Hepatocyte (in vitro differentiated cells): ENCODE results near the gene COQ8B. TPM values are rescaled to one million over a fixed set of nuclear protein-coding genes. Genes with fewer than 3 reads are reported as not detected.

Experiments
- DNase-seq: peaks from one replicate; pipeline ENCODE4 v3.0.0-alpha.2; 2016; ENCODE audit warnings: low spot score
- H2AFZ ChIP-seq: fragments of 200-600 bp; sonication (generic); 2 replicates; pipeline ENCODE4 v1.6.0; 2016; ENCODE audit warnings: antibody characterized with exemption, mild to moderate bottlenecking
- H3K27ac ChIP-seq: fragments of 200-600 bp; sonication (generic); 2 replicates; pipeline ENCODE4 v1.5.1; 2016; ENCODE audit warnings: mild to moderate bottlenecking
- H3K27me3 ChIP-seq: fragments of 200-600 bp; sonication (generic); 2 replicates; pipeline ENCODE4 v1.6.1; 2016
- H3K36me3 ChIP-seq: fragments of 200-600 bp; sonication (generic); replicated peaks from 2 replicates; pipeline ENCODE4 v1.5.1; 2016; ENCODE audit warnings: low read depth; ENCODE audit not compliant: insufficient read depth
- H3K4me1 ChIP-seq: fragments of 200-600 bp; sonication (generic); 2 replicates; pipeline ENCODE4 v1.5.1; 2016; ENCODE audit warnings: mild to moderate bottlenecking, moderate library complexity; ENCODE audit not compliant: insufficient read depth
- H3K4me2 ChIP-seq: fragments of 200-600 bp; sonication (generic); 2 replicates; pipeline ENCODE4 v1.6.0; 2016
- H3K4me3 ChIP-seq: fragments of 200-600 bp; sonication (generic); 2 replicates; pipeline ENCODE4 v1.5.1; 2016; ENCODE audit warnings: mild to moderate bottlenecking
- H3K79me2 ChIP-seq: fragments of 200-600 bp; sonication (generic); 2 replicates; pipeline ENCODE4 v1.6.0; 2017; ENCODE audit warnings: mild to moderate bottlenecking
- H3K9me2 ChIP-seq: fragments of 200-600 bp; sonication (generic); replicated peaks from 2 replicates; pipeline ENCODE4 v1.6.0; 2017; ENCODE audit warnings: mild to moderate bottlenecking; ENCODE audit not compliant: insufficient read depth
- H3K9me3 ChIP-seq: fragments of 200-600 bp; sonication (generic); 2 replicates; pipeline ENCODE4 v1.5.1; 2016; ENCODE audit warnings: low read depth, mild to moderate bottlenecking
- H4K20me1 ChIP-seq: fragments of 200-600 bp; sonication (generic); 2 replicates; pipeline ENCODE4 v1.6.0; 2016; ENCODE audit warnings: mild to moderate bottlenecking; ENCODE audit not compliant: insufficient read depth, poor library complexity, severe bottlenecking
- EZH2 ChIP-seq: fragments of 200-600 bp; sonication (generic); IDR thresholded peaks from 2 replicates; pipeline ENCODE4 v1.6.1; 2016; ENCODE audit warnings: antibody characterized with exemption, mild to moderate bottlenecking, borderline replicate concordance
- EZH2phosphoT487 ChIP-seq: fragments of 200-600 bp; sonication (generic); IDR thresholded peaks from one replicate; pipeline ENCODE4 v1.6.1; 2018; ENCODE audit warnings: antibody characterized with exemption, mild to moderate bottlenecking, low read depth, moderate library complexity; ENCODE audit not compliant: unreplicated experiment, severe bottlenecking
- WGBS: methylation state at CpG from one replicate; pipeline ENCODE4 v1.1.6; 2016; ENCODE audit warnings: low lambda C conversion rate; ENCODE audit errors: missing lambda C conversion rate; 5-methylcytosine and 5-hydroxymethylcytosine counted together
- polyA plus RNA-seq: library from polyadenylated mRNA; unstranded; fragments of >200 nt; fragmentation: Nextera tagmentation; extraction: Ambion mirVana; gene quantifications from 2 replicates; pipeline ENCODE4 v1.2.1, GENCODE V29; 2016
- total RNA-seq: library from RNA; depleted of rRNA; stranded (reverse); fragments of >200 nt; gene quantifications from 2 replicates; pipeline ENCODE4 v1.2.3, GENCODE V29; 2014
- TF ChIP-seq, protein P1 (sequence below): fragments of 200-600 bp; sonication (generic); IDR thresholded peaks from 2 replicates; pipeline ENCODE4 v1.5.1; 2016; ENCODE audit warnings: antibody characterized with exemption, mild to moderate bottlenecking; ENCODE audit not compliant: poor library complexity

Gene COQ8B
- total and polyA plus RNA-seq, 2 experiments from 2014 or later = 40.2 to 49.2 TPM

DNA sequence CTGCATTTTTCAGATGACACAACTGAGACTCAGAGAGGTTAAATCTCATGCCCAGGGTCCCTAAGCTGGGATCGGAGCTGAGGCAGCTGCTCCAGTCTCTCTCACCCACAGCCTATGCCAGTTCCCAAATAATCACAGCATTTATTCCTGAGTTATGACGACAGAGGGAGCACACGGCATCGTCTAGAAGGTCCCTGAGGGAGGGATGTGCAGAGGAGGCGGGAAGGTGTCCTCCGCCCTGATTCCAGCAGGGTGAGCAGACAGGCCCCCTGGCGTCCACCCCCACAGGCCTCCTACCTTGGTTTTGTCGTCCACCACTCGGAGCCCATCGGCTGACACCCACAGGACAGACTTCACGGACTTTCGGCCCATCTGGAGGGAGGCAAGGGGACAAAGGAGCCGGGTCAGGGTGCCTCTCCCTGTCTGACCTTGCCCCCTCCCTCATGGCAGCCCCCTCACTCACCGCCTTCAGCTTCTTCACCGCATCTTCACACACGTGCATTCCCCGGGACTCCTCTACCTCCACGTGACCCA lies 34.2 kb downstream of the COQ8B start:
- Histone ChIP-seq H3K79me2 (no peaks in the 10 kb centered on the region), H3K9me3 (no peaks in the 10 kb centered on the region), H3K27me3 (no peaks in the 10 kb centered on the region), H3K4me1 (no peaks in the 10 kb centered on the region), H3K9me2 (no peaks in the 10 kb centered on the region), H3K4me3 (no peak overlapping the region), H3K4me2 (no peak overlapping the region), H3K36me3 (no peaks in the 10 kb centered on the region), H4K20me1 (no peaks in the 10 kb centered on the region), H2AFZ (no peak overlapping the region), H3K27ac (no peak overlapping the region)
- WGBS = 91% methylated on average over 18 of the region's 18 CpGs
- TF ChIP-seq EZH2 = no peak
- TF ChIP-seq, protein P1, sequence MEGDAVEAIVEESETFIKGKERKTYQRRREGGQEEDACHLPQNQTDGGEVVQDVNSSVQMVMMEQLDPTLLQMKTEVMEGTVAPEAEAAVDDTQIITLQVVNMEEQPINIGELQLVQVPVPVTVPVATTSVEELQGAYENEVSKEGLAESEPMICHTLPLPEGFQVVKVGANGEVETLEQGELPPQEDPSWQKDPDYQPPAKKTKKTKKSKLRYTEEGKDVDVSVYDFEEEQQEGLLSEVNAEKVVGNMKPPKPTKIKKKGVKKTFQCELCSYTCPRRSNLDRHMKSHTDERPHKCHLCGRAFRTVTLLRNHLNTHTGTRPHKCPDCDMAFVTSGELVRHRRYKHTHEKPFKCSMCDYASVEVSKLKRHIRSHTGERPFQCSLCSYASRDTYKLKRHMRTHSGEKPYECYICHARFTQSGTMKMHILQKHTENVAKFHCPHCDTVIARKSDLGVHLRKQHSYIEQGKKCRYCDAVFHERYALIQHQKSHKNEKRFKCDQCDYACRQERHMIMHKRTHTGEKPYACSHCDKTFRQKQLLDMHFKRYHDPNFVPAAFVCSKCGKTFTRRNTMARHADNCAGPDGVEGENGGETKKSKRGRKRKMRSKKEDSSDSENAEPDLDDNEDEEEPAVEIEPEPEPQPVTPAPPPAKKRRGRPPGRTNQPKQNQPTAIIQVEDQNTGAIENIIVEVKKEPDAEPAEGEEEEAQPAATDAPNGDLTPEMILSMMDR = no peak
- TF ChIP-seq EZH2phosphoT487 = no peak
- no peak for DNase-seq

DNA sequence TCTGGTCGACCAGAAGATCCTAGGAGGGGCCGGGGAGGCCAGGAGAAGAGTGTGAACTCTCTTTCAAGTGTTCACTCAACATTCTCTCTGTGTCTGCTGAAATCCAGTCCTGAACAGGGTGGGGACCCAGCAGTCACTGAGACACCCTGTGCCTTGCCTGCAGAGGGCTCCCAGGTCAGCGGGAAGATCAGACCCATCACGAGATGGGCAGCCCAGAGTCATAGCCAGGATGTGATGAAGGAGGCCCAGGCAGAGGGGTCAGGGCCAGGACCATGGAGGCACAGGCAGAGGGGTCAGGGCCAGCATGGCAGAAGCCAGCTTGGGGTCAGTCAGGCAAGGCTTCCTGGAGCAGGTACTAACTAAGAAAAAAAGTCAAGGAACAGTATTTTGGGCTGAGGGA lies 35.6 kb downstream of the COQ8B start:
- no peaks in the 10 kb centered on the region for H3K27me3 ChIP-seq
- TF ChIP-seq, protein P1 = no peak
- TF ChIP-seq EZH2phosphoT487 (no peak), EZH2 (no peak)
- no peaks in the 10 kb centered on the region for H3K4me1 ChIP-seq
- no peak overlapping the region for H3K4me3 ChIP-seq
- H3K9me2 ChIP-seq = no peaks in the 10 kb centered on the region
- no peak overlapping the region for H2AFZ ChIP-seq
- no peaks in the 10 kb centered on the region for H3K9me3 ChIP-seq
- H3K79me2 ChIP-seq = no peaks in the 10 kb centered on the region
- H4K20me1 ChIP-seq = no peaks in the 10 kb centered on the region
- H3K27ac ChIP-seq = no peak overlapping the region
- WGBS = 93% methylated on average over 4 of the region's 4 CpGs
- H3K4me2 ChIP-seq = no peak overlapping the region
- DNase-seq = no peak
- H3K36me3 ChIP-seq = no peaks in the 10 kb centered on the region

DNA sequence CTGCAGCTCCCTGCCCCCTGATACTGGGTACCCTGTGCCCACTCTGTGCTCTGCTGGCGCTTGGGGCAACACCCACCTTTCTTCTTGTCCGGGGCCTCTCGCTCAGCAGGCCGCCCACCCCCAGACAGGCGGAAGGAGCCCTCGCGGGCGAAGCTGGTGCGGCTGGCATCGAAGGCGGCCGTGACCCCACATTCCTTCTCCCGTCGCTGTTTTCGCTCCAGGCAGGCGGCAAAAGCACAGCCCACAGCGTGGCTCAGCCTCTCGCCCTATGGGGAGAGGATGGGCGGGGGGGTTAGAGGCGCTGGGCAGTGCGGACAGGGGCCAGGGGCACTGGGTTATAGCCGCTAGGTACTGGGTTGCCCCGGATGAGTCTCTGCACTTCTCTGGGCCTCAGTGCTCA lies 39.5 kb downstream of the COQ8B start:
- Histone ChIP-seq H3K9me2 (no peaks in the 10 kb centered on the region), H3K79me2 (no peaks in the 10 kb centered on the region), H3K4me1 (no peaks in the 10 kb centered on the region), H3K36me3 (no peaks in the 10 kb centered on the region), H3K9me3 (no peaks in the 10 kb centered on the region), H3K4me3 (no peak overlapping the region), H2AFZ (no peak overlapping the region), H3K27me3 (no peaks in the 10 kb centered on the region), H4K20me1 (no peaks in the 10 kb centered on the region), H3K4me2 (no peak overlapping the region), H3K27ac (no peak overlapping the region)
- TF ChIP-seq, protein P1 = no peak
- TF ChIP-seq EZH2phosphoT487 = no peak
- no peak for TF ChIP-seq EZH2
- WGBS = 95% methylated on average over 18 of the region's 23 CpGs
- DNase-seq = no peak

DNA sequence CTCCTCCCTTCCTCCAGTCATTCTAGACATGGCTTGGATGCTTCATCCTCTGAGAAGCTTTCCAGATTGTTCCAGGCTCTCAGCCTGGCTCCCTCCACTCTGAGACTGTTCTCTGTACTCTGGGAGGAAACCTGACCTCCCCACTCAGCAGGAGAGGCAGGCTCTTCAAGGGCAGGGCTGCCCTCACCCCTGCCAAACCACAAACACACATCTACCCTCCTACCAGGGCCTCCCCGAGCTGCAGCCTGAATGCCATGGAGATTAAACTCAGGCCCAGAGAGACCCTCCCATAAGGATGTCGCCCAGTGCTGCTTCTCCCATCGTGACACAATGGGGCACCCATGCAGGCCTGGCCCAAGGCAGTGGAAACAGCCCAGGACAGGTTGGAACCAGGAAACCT lies 42.4 kb downstream of the COQ8B start:
- Histone ChIP-seq H3K4me3 (no peak overlapping the region), H3K27me3 (no peaks in the 10 kb centered on the region), H3K9me3 (no peaks in the 10 kb centered on the region), H3K4me1 (no peaks in the 10 kb centered on the region), H3K36me3 (no peaks in the 10 kb centered on the region), H3K27ac (no peak overlapping the region), H4K20me1 (no peaks in the 10 kb centered on the region), H3K4me2 (no peak overlapping the region), H3K9me2 (no peaks in the 10 kb centered on the region), H2AFZ (no peak overlapping the region), H3K79me2 (no peaks in the 10 kb centered on the region)
- TF ChIP-seq EZH2 (no peak), EZH2phosphoT487 (no peak)
- TF ChIP-seq, protein P1 = no peak
- DNase-seq = no peak
- WGBS = 85% methylated on average over 3 of the region's 3 CpGs
